Activated CD8-positive, alpha-beta memory T cell treated with anti-CD3 and anti-CD28 coated beads for 1 hour (primary cell): Measurements from ENCODE around the gene GNB1.

Experiments used
- DNase-seq, 2 donors: peaks; one replicate each; pipeline ENCODE4 v3.0.0-alpha.2; 2020; ENCODE audit warnings: low read depth in 1 of 2; ENCODE audit errors: extremely low read depth in 1 of 2

Gene GNB1

GRCh38 chr1:1832820-1833219, 58.1 kb downstream of the GNB1 start:
- DNase-seq, result no peak

GRCh38 chr1:1832166-1832565, 58.7 kb downstream of the GNB1 start:
- no peak for DNase-seq

GRCh38 chr1:1827089-1827848, 63.6 kb downstream of the GNB1 start:
- no peak for DNase-seq

- DNase-seq, result no peak
Measured at GRCh38 chr1:1826356-1827088, 64.4 kb downstream of the GNB1 start.

- DNase-seq, result no peak
Measured at GRCh38 chr1:1825217-1825616, 65.7 kb downstream of the GNB1 start.

GRCh38 chr1:1819762-1820161, 71.1 kb downstream of the GNB1 start:
- no peak for DNase-seq

GRCh38 chr1:1817221-1817620, 73.7 kb downstream of the GNB1 start:
- DNase-seq, result no peak

- no peak for DNase-seq
Measured at GRCh38 chr1:1815606-1816281, 75.1 kb downstream of the GNB1 start.

GRCh38 chr1:1809489-1809888, 81.4 kb downstream of the GNB1 start:
- no peak for DNase-seq

GRCh38 chr1:1808206-1808605, 82.7 kb downstream of the GNB1 start:
- DNase-seq, result no peak

- no peak for DNase-seq
Measured at GRCh38 chr1:1806890-1807289, 84.0 kb downstream of the GNB1 start.

- DNase-seq, result no peak
Measured at GRCh38 chr1:1804301-1804700, 86.6 kb downstream of the GNB1 start.

GRCh38 chr1:1802871-1803270, 88.0 kb downstream of the GNB1 start:
- DNase-seq, result no peak

- DNase-seq, result no peak
Measured at GRCh38 chr1:1799716-1800115, 91.2 kb downstream of the GNB1 start.

GRCh38 chr1:1797731-1798341, 93.1 kb downstream of the GNB1 start:
- no peak for DNase-seq

GRCh38 chr1:1796466-1796865, 94.4 kb downstream of the GNB1 start:
- DNase-seq, result no peak

GRCh38 chr1:1794999-1795398, 95.9 kb downstream of the GNB1 start:
- no peak for DNase-seq

GRCh38 chr1:1793481-1794244, 97.2 kb downstream of the GNB1 start:
- no peak for DNase-seq

GRCh38 chr1:1788646-1789431, 102.0 kb downstream of the GNB1 start:
- no peak for DNase-seq

- no peak for DNase-seq
Measured at GRCh38 chr1:1788136-1788535, 102.8 kb downstream of the GNB1 start.
